NCI-H345 treated with DMSO at 0.1 percent for 48 hours (cell line): ENCODE measurements around the gene SMARCC1.
"Not testable (repeated sequence)": the region's sequence is repeated elsewhere in the genome, so short reads cannot be mapped to it uniquely, and the experiment has no call there.

Experiments
- DNase-seq: peaks from one replicate; lab custom pipeline; 2025; ENCODE audit not compliant: unreplicated experiment; lab: John Stamatoyannopoulos, UW

The SMARCC1 gene

GRCh38 chr3:47772047-47772446 is 9.6 kb downstream of the SMARCC1 start:
- no peak for DNase-seq

DNA sequence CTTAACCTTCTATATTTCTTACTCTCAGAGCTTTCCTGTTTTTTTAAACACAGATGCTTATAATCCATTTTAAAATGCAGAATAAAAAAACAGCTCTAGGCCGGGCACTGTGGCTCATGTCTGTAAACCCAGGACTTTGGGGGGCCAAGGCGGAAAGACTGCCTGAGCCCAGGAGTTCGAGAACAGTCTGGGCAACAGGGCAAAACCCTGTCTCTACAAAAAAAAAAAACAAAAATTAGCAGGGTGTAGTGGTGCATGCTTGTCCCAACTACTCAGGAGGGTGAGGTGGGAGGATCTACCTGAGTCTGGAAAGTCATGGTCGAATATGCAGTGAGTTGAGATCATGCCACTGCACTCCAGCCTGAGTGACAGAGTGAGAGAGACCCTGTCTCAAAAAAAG is 15.5 kb downstream of the SMARCC1 start:
- DNase-seq: no peak

- DNase-seq: no peak
Measured at GRCh38 chr3:47762233-47762632, 19.5 kb downstream of the SMARCC1 start.

GRCh38 chr3:47761046-47761445 is 20.6 kb downstream of the SMARCC1 start:
- no peak for DNase-seq

GRCh38 chr3:47760207-47760606 is 21.5 kb downstream of the SMARCC1 start:
- not testable (repeated sequence) for DNase-seq

DNA sequence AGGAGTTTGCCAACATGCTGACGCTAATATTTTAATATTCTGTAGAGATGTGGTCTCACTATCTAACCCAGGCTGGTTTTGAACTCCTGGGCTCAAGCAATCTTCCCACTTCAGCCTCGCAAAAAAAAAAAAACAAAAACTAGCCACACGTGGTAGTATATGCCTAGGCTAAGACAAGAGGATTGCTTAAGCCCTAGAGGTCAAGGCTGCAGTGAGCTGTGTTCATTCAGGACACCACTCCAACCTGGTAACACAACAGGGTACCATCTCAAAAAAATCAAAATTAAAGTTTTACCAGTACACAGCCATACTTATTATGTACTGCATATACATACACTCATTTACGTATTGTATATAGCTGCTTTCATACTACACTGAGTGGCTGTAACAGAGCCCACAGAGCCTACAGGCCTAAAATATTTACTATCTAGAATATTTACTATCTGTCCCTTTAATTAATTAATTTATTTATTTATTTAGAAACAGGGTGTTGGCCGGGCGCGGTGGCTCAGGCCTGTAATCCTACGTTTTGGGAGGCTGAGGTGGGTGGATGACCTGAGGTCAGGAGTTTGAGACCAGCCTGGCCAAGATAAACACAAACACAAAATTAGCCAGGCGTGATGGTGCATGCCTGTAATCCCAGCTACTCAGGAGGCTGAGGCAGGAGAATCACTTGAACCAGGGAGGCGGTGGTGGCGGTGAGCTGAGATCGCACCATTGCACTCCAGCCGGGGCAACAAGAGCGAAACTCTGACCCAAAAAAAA is 23.2 kb downstream of the SMARCC1 start:
- DNase-seq: no peak

DNA sequence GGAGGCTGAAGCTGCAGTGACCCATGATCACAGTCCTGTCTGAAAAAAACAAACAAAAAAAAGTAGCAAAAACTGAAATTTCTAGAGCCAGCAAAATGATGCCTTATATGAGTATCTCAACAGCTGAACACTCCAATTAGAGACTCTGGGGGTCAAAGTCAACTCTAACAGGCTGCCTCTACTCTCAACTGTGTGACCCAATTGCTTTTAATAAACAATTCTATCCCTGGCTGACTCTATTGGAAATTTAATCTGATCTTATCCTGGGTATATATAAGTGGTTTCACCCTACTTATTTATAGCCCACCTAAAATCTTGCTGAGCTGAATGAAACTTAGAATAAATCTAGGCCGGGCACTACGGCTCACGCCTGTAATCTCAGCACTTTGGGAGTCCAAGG is 29.0 kb downstream of the SMARCC1 start:
- DNase-seq: no peak

DNA sequence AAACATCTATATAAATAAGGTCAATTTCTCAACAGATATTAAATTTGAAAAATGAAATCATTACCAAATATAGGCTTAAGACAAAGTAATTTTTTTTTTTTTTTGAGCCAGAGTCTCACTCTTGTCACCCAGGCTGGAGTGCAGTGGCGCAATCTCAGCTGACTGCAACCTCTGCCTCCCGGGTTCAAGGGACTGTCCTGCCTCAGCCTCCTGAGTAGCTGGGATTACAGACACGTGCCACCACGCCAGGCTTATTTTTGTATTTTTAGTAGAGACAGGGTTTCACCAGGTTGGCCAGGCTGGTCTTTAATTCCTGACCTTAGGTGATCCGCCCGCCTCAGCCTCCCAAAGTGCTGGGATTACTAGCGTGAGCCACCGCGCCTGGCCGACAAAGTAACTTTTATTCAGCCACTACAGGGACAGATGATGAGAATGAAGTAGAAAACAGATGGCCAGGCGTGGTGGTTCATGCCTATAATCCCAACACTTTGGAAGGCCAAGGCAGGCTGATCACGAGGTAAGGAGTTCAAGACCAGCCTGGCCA is 30.8 kb downstream of the SMARCC1 start:
- not testable (repeated sequence) for DNase-seq

GRCh38 chr3:47747558-47747957 is 34.1 kb downstream of the SMARCC1 start:
- DNase-seq: no peak

- no peak for DNase-seq
Measured at GRCh38 chr3:47746264-47746663, 35.4 kb downstream of the SMARCC1 start.

DNA sequence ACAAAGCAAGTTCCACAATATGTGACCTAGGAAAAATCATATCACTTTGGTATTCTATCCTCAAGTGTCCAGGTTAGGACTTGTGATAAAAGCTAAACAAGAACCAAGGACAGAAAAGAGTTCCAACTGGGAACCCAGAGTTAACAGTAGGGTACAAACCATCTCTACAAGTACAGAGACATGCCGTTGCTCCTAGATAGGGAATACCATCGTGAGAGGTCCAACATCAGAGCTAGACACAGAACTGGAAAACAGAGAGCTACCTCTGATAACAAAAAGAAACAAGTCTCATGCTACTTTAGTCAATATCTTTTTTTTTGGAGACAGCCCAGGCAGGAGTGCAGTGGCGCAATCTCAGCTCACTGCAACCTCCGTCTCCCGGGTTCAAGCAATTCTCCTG is 37.8 kb downstream of the SMARCC1 start:
- DNase-seq: no peak

DNA sequence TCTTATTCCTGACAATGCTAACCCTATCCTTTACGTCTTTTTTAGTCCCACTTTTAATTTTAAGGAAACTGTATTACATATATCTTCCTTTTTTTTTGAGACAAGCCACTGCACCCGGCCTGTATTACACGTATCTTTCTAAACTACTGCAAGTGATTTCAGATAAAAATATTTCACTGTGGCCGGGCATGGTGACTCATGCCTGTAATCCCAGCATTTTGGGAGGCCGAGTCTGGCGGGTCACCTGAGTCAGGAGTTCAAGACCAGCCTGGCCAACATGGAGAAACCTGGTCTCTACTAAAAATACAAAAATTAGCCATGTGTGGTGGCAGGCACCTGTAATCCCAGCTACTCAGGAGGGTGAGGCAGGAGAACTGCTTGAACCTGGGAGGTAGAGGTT is 38.3 kb downstream of the SMARCC1 start:
- DNase-seq: not testable (repeated sequence)

GRCh38 chr3:47741925-47742324 is 39.8 kb downstream of the SMARCC1 start:
- no peak for DNase-seq

- no peak for DNase-seq
Measured at GRCh38 chr3:47732143-47732542, 49.5 kb downstream of the SMARCC1 start.

DNA sequence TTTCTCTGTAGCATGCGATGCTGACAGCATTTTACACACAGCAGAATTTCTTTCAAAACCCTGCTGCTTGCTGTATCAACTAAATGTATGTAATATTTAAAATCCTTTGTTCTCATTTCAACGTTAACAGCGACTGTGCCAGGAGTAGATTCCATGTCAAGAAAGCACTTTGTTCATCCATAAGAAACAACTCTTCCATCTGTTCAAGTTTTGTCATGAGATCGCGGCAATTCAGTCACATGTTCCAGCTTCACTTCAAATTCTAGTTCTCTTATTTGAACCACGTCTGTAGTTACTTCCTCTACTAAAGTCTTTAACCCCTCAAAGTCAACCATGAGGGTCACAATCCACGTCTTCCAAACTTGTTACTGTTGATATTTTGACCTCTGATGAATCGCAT is 50.6 kb downstream of the SMARCC1 start:
- DNase-seq: no peak

GRCh38 chr3:47722859-47723258 is 58.8 kb downstream of the SMARCC1 start:
- DNase-seq: no peak

DNA sequence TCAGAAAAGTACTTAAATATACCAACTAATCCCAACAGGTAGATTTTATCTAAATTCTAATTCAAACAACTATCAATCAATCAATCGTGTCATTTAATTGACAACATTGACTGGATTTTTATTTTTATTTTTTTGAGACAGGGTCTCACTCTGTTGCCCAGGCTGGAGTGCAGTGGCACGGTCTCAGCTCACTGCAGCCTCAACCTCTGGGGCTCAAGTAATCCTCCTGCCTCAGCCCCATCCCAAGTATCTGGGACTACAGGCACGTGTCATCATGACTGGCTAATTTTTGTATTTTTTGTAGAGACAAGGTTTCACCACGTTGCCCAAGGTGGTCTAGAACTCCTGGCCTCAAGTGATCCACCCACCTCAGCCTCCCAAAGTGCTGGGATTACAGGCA is 64.2 kb downstream of the SMARCC1 start:
- not testable (repeated sequence) for DNase-seq

DNA sequence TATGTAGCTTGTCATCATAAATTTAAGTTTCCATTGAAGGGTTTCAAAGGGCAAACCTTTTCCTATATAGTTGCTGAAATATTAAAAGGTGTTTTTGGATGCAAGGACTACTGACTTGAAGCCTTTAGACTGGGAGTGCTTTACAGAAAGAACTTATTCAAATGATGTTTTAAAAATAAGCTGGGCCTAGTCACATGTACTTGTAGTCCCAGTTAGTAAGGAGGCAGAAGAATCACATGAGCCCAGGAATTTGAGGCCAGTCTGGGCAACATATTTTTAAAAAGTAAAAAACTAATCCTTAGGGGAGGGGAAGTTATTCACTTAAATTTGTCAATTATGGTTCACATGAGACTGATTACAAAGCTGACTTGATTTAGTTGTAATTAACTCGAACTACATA is 65.0 kb downstream of the SMARCC1 start:
- DNase-seq: no peak

GRCh38 chr3:47715928-47716327 is 65.8 kb downstream of the SMARCC1 start:
- no peak for DNase-seq

DNA sequence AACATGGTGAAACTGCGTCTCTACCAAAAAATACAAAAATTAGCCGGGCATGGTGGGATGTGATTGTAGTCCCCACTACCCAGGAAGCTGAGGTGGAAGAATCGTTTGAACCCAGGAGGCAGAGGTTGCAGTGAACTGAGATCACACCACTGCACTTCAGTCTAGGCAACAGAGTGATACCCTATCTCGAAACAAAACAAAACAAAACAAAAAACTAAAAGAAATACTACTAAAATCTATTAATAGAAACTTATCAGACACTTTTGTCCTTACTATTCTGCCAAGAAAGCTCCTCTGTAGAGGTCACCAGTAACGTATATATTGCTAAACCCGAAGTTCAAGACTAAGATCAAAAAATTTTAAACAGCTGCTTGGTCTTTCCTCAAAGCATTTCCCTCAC is 67.1 kb downstream of the SMARCC1 start:
- no peak for DNase-seq

GRCh38 chr3:47713655-47714054 is 68.0 kb downstream of the SMARCC1 start:
- DNase-seq: no peak

DNA sequence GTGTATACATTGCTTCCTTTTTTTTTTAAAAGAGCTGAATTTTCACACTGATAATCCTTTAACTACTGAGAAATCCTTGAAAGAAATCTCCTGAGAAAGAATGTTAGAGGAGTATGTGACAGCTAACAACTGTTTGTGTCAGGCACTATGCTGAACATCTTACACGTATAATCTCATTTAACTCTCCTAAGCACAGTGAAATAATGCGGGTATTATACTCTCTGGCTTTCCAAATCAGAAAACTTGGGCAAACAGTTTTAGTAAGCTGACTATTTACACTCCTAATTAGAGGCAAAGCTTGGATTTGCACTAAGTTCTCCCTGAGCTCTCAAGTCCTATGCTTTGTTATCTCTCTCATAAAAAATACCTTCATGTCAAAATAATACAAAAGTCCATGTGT is 69.3 kb downstream of the SMARCC1 start:
- DNase-seq: no peak

GRCh38 chr3:47711596-47711995 is 70.1 kb downstream of the SMARCC1 start:
- no peak for DNase-seq
